Right renal pelvis (tissue), 4 donors: ENCODE results near the gene GRK1. TPM values are rescaled to one million over a fixed set of nuclear protein-coding genes. Genes with fewer than 3 reads are reported as not detected.
A peak's percentile ranks its signal among the peaks of the same experiment; 100 is the strongest.

Experiments used
- DNase-seq, 4 donors: peaks; one replicate each; pipeline ENCODE4 v3.0.0-alpha.2; 2013; ENCODE audit warnings: low read depth in 4 of 4, low spot score in 3 of 4, missing footprints in 1 of 4
- polyA plus RNA-seq, 4 donors: library from polyadenylated mRNA; unstranded; fragments of 120-200 nt; gene quantifications; one replicate each; pipeline ENCODE4 v1.2.1, GENCODE V29; 2013; ENCODE audit not compliant: insufficient read length in 4 of 4

Gene GRK1
- polyA plus RNA-seq, 4 donors = 0.06 to 0.39 TPM; not detected in 2

GRCh38 chr13:113768018-113768905 is 101.2 kb downstream of the GRK1 start:
- DNase-seq = no peak

GRCh38 chr13:113769106-113769505 is 102.1 kb downstream of the GRK1 start:
- DNase-seq = no peak

GRCh38 chr13:113769881-113770280 is 102.9 kb downstream of the GRK1 start:
- no peak for DNase-seq

- DNase-seq = no peak
Measured at GRCh38 chr13:113770441-113770840, 103.4 kb downstream of the GRK1 start.

- no peak for DNase-seq
Measured at GRCh38 chr13:113770937-113771336, 103.9 kb downstream of the GRK1 start.

GRCh38 chr13:113771709-113772331 is 104.8 kb downstream of the GRK1 start:
- DNase-seq = no peak

GRCh38 chr13:113774177-113775107 is 107.4 kb downstream of the GRK1 start:
- DNase-seq = no peak

- no peak for DNase-seq
Measured at GRCh38 chr13:113775451-113776145, 108.6 kb downstream of the GRK1 start.

GRCh38 chr13:113776231-113777125 is 109.5 kb downstream of the GRK1 start:
- DNase-seq = no peak

GRCh38 chr13:113777311-113778260 is 110.6 kb downstream of the GRK1 start:
- peak in 2 of 4 donors; percentile 53 to 56 for DNase-seq

- no peak for DNase-seq
Measured at GRCh38 chr13:113781571-113781970, 114.6 kb downstream of the GRK1 start.

GRCh38 chr13:113782472-113782871 is 115.5 kb downstream of the GRK1 start:
- no peak for DNase-seq

GRCh38 chr13:113783200-113783881 is 116.3 kb downstream of the GRK1 start:
- DNase-seq = no peak

- no peak for DNase-seq
Measured at GRCh38 chr13:113783966-113784644, 117.1 kb downstream of the GRK1 start.

- no peak for DNase-seq
Measured at GRCh38 chr13:113784645-113785024, 117.6 kb downstream of the GRK1 start.

GRCh38 chr13:113785051-113786010 is 118.3 kb downstream of the GRK1 start:
- no peak for DNase-seq
